WI38 (cell line): Measurements from ENCODE around the gene ALDH5A1.

Experiments
- H3K4me3 ChIP-seq: 2 replicates; pipeline ENCODE4 v1.5.1; 2011; ENCODE audit warnings: low read depth, mild to moderate bottlenecking, control low read depth, low read length
- TF ChIP-seq, protein P1 (sequence below): IDR thresholded peaks from 2 replicates; pipeline ENCODE4 v1.5.1; 2012; ENCODE audit warnings: low read depth, mild to moderate bottlenecking, control low read depth, low read length

ALDH5A1 gene

DNA sequence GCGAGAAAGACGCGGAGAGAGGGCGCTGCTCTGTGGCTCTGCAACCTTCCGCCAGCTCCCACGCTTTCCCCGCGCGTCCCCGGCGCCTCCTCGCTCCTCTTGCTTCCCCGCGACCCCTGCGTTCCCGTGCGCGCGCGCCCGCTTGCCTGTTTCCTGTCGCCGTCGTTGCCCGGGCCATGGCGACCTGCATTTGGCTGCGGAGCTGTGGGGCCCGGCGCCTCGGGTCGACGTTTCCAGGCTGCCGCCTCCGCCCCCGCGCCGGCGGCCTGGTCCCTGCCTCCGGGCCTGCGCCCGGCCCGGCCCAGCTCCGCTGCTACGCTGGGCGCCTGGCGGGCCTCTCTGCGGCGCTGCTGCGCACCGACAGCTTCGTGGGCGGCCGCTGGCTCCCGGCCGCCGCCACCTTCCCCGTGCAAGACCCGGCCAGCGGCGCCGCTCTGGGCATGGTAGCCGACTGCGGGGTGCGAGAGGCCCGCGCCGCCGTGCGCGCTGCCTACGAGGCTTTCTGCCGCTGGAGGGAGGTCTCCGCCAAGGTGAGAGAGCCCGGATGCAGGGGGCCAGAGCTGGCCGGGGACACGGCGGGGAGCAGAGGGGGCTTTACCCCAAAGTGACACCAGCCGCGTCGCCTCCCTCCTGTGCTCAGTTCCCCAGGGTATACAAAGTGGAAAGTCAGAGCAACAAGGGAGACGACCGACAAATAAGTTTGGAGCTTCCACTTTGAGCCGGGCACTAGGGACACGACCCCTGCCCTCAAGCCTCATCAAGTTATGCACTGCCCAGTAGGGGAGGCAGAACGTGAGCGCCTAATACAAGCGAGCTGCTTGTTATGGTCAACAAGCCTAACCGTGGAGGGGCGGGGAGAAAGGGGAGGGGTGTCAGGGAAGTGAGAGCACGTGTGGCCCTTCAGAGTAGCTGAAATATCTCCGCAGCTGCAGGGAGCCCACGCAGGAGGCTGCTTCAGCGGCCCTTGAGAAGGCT, at the start of gene ALDH5A1:
ALDH5A1 (plus strand) TSS at position 149 of the 975 bp plus-strand sequence; CDS start at position 177, 28 bp downstream.
- H3K4me3 ChIP-seq, result peak within 1 kb of the TSS; percentile 50
- TF ChIP-seq, protein P1, sequence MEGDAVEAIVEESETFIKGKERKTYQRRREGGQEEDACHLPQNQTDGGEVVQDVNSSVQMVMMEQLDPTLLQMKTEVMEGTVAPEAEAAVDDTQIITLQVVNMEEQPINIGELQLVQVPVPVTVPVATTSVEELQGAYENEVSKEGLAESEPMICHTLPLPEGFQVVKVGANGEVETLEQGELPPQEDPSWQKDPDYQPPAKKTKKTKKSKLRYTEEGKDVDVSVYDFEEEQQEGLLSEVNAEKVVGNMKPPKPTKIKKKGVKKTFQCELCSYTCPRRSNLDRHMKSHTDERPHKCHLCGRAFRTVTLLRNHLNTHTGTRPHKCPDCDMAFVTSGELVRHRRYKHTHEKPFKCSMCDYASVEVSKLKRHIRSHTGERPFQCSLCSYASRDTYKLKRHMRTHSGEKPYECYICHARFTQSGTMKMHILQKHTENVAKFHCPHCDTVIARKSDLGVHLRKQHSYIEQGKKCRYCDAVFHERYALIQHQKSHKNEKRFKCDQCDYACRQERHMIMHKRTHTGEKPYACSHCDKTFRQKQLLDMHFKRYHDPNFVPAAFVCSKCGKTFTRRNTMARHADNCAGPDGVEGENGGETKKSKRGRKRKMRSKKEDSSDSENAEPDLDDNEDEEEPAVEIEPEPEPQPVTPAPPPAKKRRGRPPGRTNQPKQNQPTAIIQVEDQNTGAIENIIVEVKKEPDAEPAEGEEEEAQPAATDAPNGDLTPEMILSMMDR, result no peak

DNA sequence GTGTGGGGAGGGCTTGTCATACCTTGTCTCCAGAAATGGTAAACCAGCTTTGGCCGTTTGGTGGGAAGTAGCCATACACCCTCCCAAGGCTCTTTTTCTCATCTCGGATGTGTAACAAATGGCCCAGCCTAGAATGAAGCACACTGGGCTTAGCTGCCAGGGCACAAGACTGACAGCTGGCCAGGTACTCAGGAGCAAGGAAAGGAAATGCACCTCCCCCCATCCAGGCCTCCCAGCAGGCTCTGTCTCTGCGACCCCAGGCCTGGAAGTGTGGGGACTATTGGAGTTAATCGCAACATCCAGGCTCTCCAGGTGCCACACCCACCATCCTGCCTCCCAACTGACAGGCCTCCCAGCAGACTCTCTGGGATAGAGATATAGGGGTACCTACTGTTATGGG, 49.1 kb upstream of the ALDH5A1 start:
- TF ChIP-seq, protein P1, result no peak
- no peak overlapping the region for H3K4me3 ChIP-seq

DNA sequence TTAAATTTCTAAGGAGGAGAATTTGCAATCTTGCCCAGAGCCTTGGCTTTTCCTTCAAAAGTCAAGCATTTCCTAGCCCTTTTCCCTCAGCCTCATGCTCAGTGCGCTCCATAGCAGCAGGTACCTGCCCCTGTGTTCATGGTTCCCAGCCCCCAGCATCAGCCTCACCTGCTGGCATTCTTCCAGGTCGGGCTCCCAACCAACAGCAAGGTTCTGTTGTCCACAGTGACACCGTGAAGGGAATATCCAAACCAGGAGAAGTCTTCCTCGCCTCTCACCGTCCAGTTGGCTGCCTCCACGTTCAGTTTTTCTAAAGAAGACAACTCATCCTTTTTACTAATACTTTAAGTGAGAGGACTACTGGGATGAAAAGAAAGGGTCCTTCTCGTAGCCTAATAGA, 48.1 kb upstream of the ALDH5A1 start:
- TF ChIP-seq, protein P1, result no peak

DNA sequence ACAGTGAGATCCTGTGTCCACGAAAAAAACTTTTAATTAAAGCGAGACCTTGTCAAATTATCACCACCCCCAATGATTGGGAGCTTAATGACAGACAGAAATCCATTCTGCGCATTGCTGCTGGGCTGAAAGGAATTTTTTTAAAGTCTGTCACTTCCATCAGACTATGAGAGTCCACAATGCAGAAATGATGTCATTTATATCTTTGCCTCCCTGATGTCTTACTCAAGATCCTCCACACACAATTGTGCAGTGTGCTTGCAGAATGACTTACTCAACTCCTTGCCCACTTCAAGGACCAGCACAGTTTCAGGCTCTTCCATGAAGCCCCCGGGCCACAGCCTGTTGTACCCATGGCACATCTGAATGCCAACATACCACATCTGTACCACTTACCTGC, 46.4 kb upstream of the ALDH5A1 start:
- no peak overlapping the region for H3K4me3 ChIP-seq
- TF ChIP-seq, protein P1, result no peak

More for the DNA sequence above, 48.1 kb upstream of the ALDH5A1 start:
- no peak overlapping the region for H3K4me3 ChIP-seq

DNA sequence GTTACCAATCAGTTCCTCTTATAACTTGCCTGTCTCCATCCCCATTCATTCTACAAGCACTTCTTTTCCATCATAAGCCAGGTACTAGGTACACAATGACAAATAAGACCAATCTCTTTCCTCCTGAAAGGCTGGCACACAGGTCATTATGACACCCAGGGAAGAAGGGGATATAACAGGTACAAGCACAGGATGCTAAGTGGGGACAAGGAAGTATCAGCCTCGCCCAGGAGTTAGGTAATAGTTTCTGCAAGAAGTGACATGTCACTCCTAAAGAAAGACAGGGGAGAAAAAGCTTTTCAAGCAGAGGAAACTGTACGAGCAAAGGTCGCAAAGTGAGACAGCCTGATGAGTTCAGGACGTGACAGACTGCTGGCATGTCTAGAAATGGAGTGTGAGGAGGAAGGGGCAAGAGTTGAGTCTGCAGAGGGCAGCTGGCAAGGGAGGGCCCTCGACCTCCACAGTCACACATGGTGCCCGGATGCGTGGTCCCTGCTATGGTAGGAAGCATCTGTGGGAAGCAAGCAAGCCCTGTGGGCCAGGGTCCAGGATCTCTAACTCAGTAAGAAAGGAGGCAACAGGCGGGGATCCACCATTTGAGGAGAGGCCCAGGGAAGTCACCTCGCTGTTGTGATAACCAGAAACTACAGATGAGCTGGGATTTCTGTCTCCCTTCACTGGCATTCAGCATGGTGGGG, 45.8 kb upstream of the ALDH5A1 start:
- TF ChIP-seq, protein P1, result no peak

DNA sequence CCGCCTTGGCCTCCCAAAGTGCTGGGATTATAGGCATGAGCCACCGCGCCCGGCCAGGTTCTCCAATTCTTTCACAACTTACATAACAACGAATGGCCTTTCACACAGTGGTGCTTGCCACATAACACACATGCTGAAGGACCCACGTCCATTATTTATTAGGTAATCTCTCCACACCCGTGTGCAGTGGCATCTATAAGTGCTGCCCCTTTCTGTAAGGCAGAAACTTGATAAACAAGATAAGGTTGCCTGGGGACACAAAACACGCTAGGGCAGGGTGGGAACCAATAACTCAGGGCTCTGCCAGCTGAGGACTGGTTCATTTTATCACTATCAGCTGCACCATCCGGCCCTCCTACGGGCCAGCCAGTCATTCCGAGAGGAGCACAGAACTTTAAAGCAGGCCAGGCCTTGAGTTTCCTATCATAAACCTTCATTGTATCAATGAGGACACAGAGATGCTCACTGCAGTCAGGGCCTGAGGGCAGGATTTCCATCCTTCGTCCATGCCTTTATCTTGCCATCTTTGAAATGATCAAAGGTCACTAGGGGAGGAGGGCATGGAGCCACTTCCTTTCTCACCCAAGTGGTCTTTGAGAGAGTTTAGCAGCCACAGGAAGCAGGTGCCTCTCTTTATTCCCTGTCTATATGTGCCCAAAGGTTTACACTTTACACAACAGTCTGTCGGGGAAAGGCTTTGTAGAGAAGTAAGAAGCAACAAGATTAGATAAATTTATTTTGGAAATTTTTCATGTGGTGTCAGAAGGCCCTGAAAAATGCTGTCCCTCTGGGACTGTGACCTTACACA, 43.0 kb upstream of the ALDH5A1 start:
- TF ChIP-seq, protein P1, result no peak
- H3K4me3 ChIP-seq, result no peak overlapping the region

More for the DNA sequence above, 45.8 kb upstream of the ALDH5A1 start:
- H3K4me3 ChIP-seq, result no peak overlapping the region
